ENCODE data around the gene GUCD1. TPM values are rescaled to one million over a fixed set of nuclear protein-coding genes. Genes with fewer than 3 reads are reported as not detected.

The GUCD1 gene
- total RNA-seq, 1 donor from 2014 or later, result 77.7 TPM

DNA sequence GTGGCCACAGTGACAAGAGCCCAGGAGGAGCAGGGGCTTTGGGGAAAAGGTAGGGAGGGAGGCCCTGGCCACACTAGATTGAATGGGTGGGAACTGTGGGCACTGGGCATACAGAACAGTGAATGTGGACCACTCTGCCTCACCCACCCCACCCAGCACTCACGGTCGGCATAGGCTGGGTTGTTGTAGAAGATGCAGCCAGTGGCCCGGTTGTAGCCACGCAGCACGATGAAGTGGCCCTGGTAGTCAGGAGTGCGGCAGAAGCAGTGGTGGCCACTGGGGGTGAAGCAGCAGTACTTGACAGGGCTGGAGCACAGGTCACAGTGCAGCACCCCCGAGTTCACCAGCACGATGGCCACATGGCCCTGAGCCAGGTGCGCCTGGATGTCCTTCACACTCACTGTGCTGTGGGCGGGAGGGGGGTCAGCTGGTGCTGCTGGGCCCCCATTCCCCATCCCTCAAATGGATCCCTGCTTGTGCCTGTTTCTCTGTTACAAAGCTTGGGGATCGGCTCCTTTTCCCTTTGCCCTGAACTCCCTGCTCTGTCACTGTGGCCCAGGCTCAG lies 11.2 kb downstream of the GUCD1 start:
- FAIRE-seq, result no peak
- peaks cover 18% of the 10 kb centered on the region for H3K36me3 Mint-ChIP-seq (ENCODE audit: low read depth, unreplicated experiment)
- H3K79me2 ChIP-seq (ENCODE audit: insufficient read depth, low read length), result peaks cover 2% of the 10 kb centered on the region

DNA sequence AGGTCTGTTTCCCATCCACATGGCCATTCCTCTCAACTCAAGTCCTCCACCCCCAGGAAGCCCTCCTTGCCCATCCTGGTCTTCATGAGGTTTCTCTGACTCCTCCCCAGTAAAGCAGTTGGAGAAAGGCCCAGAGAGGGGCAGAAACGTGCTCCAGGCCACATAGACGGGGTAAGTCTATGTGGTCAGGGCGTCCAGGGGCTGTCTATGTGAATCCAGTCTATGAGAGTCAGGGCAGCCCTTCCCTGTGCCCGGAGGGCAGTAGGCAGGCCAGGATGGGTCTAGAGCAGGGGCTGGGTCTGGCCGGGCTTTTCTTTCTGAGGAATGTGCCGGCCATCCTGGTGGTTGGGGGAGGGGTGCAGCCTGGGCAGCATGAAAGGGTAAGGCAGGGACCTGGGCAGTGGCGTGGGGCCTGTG lies 11.7 kb downstream of the GUCD1 start:
- no peak overlapping the region for H3K4me3 ChIP-seq (ENCODE audit: insufficient read depth, low read depth, low read length)
- no peak for TF ChIP-seq EZH2 (IDR thresholded peaks at IDR 0.05; ENCODE audit: insufficient read depth, low read length)
- TF ChIP-seq, protein P1, sequence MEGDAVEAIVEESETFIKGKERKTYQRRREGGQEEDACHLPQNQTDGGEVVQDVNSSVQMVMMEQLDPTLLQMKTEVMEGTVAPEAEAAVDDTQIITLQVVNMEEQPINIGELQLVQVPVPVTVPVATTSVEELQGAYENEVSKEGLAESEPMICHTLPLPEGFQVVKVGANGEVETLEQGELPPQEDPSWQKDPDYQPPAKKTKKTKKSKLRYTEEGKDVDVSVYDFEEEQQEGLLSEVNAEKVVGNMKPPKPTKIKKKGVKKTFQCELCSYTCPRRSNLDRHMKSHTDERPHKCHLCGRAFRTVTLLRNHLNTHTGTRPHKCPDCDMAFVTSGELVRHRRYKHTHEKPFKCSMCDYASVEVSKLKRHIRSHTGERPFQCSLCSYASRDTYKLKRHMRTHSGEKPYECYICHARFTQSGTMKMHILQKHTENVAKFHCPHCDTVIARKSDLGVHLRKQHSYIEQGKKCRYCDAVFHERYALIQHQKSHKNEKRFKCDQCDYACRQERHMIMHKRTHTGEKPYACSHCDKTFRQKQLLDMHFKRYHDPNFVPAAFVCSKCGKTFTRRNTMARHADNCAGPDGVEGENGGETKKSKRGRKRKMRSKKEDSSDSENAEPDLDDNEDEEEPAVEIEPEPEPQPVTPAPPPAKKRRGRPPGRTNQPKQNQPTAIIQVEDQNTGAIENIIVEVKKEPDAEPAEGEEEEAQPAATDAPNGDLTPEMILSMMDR (IDR thresholded peaks at IDR 0.05; ENCODE audit: insufficient read depth, low read depth, low read length), result no peak
- Mint-ChIP-seq H3K27me3 (ENCODE audit: low read depth, unreplicated experiment) (no peaks in the 10 kb centered on the region), H3K4me1 (ENCODE audit: low read depth, unreplicated experiment) (peaks cover 2% of the 10 kb centered on the region), H3K27ac (ENCODE audit: unreplicated experiment) (no peak overlapping the region), H3K36me3 (ENCODE audit: low read depth, unreplicated experiment) (peaks cover 21% of the 10 kb centered on the region), H3K4me3 (ENCODE audit: unreplicated experiment) (no peak overlapping the region), H3K9me3 (ENCODE audit: unreplicated experiment) (no peaks in the 10 kb centered on the region)
- DNase-seq (ENCODE audit: low read depth) (no peak), FAIRE-seq (no peak)
- peaks cover 17% of the 10 kb centered on the region for H3K36me3 ChIP-seq (ENCODE audit: insufficient read depth, low read length)
- no peak overlapping the region for H2AFZ ChIP-seq (ENCODE audit: low read depth, low read length)
- no peaks in the 10 kb centered on the region for H3K9me3 ChIP-seq (ENCODE audit: insufficient read depth, low read depth, low read length)
- H3K27me3 ChIP-seq (ENCODE audit: insufficient read depth, low read length), result no peaks in the 10 kb centered on the region
- peaks cover 42% of the 10 kb centered on the region for H4K20me1 ChIP-seq (ENCODE audit: insufficient read depth, low read length)
- no peak overlapping the region for H3K27ac ChIP-seq (ENCODE audit: low read depth, low read length)
- H3K9ac ChIP-seq (ENCODE audit: low read length), result no peak overlapping the region
- peaks cover 7% of the 10 kb centered on the region for H3K4me1 ChIP-seq (ENCODE audit: insufficient read depth, low read length)
- H3K4me2 ChIP-seq (ENCODE audit: low read length), result no peak overlapping the region
- H3K79me2 ChIP-seq (ENCODE audit: insufficient read depth, low read length), result no peaks in the 10 kb centered on the region

More for the DNA sequence above, 11.2 kb downstream of the GUCD1 start:
- Histone ChIP-seq H3K4me1 (ENCODE audit: insufficient read depth, low read length) (peaks cover 7% of the 10 kb centered on the region), H3K36me3 (ENCODE audit: insufficient read depth, low read length) (peaks cover 17% of the 10 kb centered on the region), H3K9me3 (ENCODE audit: insufficient read depth, low read depth, low read length) (no peaks in the 10 kb centered on the region), H3K9ac (ENCODE audit: low read length) (no peak overlapping the region), H4K20me1 (ENCODE audit: insufficient read depth, low read length) (peaks cover 48% of the 10 kb centered on the region), H3K4me3 (ENCODE audit: insufficient read depth, low read depth, low read length) (no peak overlapping the region), H3K4me2 (ENCODE audit: low read length) (no peak overlapping the region), H3K27me3 (ENCODE audit: insufficient read depth, low read length) (no peaks in the 10 kb centered on the region), H3K27ac (ENCODE audit: low read depth, low read length) (no peak overlapping the region), H2AFZ (ENCODE audit: low read depth, low read length) (no peak overlapping the region)
- peaks cover 2% of the 10 kb centered on the region for H3K4me1 Mint-ChIP-seq (ENCODE audit: low read depth, unreplicated experiment)
- no peak overlapping the region for H3K4me3 Mint-ChIP-seq (ENCODE audit: unreplicated experiment)
- DNase-seq (ENCODE audit: low read depth), result no peak
- TF ChIP-seq, protein P1 (IDR thresholded peaks at IDR 0.05; ENCODE audit: insufficient read depth, low read depth, low read length), result no peak
- no peak for TF ChIP-seq EZH2 (IDR thresholded peaks at IDR 0.05; ENCODE audit: insufficient read depth, low read length)
- no peaks in the 10 kb centered on the region for H3K27me3 Mint-ChIP-seq (ENCODE audit: low read depth, unreplicated experiment)
- no peaks in the 10 kb centered on the region for H3K9me3 Mint-ChIP-seq (ENCODE audit: unreplicated experiment)
- no peak overlapping the region for H3K27ac Mint-ChIP-seq (ENCODE audit: unreplicated experiment)

DNA sequence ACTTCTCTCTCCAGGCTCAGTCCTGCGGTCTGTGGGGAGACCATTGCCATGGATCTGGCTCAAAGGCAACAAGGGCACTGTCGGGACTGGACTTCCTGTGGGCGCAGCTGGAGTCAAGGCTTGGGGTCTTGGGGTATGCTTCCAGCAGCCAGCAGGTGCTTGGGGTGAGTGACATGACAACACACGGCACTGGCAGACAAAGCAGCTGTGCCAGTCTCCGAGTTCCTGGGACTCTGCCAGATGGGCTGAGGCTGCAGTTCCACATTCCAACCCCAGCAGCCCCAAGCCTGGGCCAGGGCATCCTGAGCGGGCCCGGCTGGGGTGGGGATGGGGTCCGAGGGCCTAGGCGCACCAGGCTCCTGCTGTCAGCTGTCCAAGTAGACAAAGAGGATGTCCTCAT lies 12.3 kb downstream of the GUCD1 start:
- Histone ChIP-seq H3K4me1 (ENCODE audit: insufficient read depth, low read length) (peaks cover 7% of the 10 kb centered on the region), H3K9me3 (ENCODE audit: insufficient read depth, low read depth, low read length) (no peaks in the 10 kb centered on the region), H3K79me2 (ENCODE audit: insufficient read depth, low read length) (no peaks in the 10 kb centered on the region), H3K9ac (ENCODE audit: low read length) (no peak overlapping the region), H3K4me3 (ENCODE audit: insufficient read depth, low read depth, low read length) (no peak overlapping the region), H2AFZ (ENCODE audit: low read depth, low read length) (no peak overlapping the region), H4K20me1 (ENCODE audit: insufficient read depth, low read length) (peaks cover 36% of the 10 kb centered on the region), H3K36me3 (ENCODE audit: insufficient read depth, low read length) (peaks cover 17% of the 10 kb centered on the region), H3K27me3 (ENCODE audit: insufficient read depth, low read length) (no peaks in the 10 kb centered on the region), H3K27ac (ENCODE audit: low read depth, low read length) (no peak overlapping the region), H3K4me2 (ENCODE audit: low read length) (no peak overlapping the region)
- DNase-seq (ENCODE audit: low read depth) (no peak), FAIRE-seq (no peak)
- Mint-ChIP-seq H3K4me1 (ENCODE audit: low read depth, unreplicated experiment) (peaks cover 2% of the 10 kb centered on the region), H3K36me3 (ENCODE audit: low read depth, unreplicated experiment) (peaks cover 23% of the 10 kb centered on the region), H3K9me3 (ENCODE audit: unreplicated experiment) (no peaks in the 10 kb centered on the region), H3K27ac (ENCODE audit: unreplicated experiment) (no peak overlapping the region), H3K27me3 (ENCODE audit: low read depth, unreplicated experiment) (no peaks in the 10 kb centered on the region), H3K4me3 (ENCODE audit: unreplicated experiment) (no peak overlapping the region)
- TF ChIP-seq, protein P1 (IDR thresholded peaks at IDR 0.05; ENCODE audit: insufficient read depth, low read depth, low read length), result no peak
- no peak for TF ChIP-seq EZH2 (IDR thresholded peaks at IDR 0.05; ENCODE audit: insufficient read depth, low read length)

Measured in astrocyte (in vitro differentiated cells and primary cell).